NCI-H1694 (cell line): ENCODE measurements around the gene SNAPIN.
A peak's percentile ranks its signal among the peaks of the same experiment; 100 is the strongest.

Source experiments
- DNase-seq: peaks from one replicate; lab custom pipeline; 2025; lab: John Stamatoyannopoulos, UW

SNAPIN gene, protein sequence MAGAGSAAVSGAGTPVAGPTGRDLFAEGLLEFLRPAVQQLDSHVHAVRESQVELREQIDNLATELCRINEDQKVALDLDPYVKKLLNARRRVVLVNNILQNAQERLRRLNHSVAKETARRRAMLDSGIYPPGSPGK

DNA sequence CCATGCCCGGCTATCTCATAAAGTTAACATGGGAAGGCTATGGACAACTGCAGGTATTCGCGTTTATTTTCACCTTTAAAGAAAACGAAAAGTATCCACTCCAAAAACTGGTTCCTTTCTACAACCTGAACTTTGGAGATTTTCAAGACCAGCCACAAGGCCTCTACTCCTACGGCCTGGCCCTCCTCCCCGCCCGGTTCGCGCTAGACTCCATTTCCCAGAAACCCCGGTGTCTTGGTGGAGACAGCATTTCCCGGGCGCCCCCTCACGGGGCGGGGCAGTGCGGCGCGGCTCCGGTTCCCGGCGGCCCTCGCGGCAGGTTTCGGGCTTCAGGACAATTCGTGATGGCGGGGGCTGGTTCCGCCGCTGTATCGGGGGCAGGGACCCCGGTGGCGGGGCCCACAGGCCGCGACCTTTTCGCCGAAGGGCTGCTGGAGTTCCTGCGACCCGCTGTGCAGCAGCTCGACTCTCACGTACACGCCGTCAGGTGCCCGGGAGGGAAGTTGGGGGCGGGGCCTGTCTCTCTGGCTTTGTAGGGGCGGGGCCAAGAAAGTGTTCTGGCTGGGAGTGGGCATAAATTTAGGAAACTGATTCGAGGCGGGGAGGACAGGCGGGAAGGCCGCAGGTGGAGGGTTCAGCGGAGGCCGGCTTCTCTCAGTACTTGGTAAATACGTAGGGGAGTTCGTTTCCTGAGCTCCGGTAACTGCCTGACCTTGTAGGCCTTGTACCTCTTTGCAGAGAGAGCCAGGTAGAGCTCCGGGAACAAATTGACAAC, at the start of gene SNAPIN:
Gene SNAPIN (plus strand): TSS at position 304 of the 775 bp plus-strand sequence. CDS start 41 bp downstream, at position 345.
- peak; percentile 76 for DNase-seq

DNA sequence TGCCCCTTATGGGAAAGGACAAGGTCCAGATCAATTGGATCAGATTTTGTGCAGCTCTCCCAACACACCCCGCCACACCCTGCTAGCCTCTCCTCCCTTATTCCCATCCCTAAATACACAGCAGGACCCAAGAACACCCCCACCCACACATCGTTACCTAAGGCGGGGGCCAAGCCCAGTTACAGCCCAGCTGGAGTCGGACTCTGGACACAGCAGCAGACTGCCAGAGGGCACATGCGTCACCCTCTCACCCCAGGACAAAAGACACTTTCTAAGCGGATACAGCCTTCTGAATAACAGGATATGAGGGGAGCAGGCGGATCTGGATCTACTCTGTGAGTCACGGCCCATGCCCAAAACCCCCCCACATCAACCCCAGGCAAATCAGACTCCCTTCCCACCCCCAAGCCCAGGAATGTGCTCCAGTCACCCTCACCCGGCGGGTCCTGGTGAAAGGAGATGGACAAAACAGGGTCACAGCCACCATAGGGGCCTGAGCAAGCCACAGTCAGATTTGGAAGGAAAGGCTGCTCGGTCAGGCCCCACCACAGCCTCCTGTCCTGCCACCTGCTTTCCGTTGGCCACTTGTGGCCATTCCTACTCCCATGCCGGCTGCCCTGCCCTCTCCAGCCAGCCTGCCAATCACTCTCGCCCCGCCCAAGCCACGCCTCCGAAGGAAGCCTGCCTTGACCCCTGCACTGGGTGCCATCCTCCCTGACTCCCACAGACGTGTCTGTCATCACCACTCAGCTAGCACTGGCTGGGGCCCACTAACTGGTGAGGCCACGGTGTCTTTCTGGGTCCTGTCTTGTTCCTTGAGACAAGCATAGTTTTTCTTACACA, 49.5 kb upstream of the SNAPIN start:
- DNase-seq: no peak

DNA sequence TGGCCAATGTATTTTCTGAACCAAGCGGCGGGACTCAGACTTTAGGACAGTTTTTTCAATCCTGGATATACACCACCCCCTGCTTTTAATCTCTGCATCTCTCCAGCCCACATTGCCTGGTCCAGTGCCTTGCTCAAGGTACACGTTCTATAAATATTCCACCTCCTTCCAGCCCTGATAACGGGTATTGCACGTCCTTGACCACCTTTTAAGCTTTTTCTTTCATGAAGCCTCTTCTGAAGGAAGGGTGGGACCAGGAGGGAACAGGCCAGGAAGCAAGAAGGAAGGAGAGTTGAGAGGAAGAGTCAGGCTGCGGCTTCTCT, 49.0 kb upstream of the SNAPIN start:
- DNase-seq: no peak

DNA sequence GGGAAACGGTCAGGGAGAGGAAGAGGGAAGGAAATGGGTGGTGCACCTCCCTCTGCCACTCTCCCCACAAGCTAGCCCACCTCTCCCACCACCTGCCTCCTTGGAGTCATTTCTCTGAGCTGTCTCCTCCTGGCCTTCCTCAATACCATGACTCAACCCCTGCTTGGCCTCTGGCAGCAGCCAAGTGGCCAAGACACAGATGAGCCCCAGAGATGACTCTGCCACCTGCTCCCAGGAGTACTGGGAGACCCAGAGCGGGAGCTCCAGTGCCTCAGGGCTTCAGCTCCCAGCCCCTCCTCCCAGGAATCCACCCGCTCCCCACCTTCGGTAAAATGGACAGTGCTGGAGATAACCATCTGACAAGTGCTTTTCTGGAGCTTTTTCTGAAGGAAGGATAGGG, 48.2 kb upstream of the SNAPIN start:
- no peak for DNase-seq

DNA sequence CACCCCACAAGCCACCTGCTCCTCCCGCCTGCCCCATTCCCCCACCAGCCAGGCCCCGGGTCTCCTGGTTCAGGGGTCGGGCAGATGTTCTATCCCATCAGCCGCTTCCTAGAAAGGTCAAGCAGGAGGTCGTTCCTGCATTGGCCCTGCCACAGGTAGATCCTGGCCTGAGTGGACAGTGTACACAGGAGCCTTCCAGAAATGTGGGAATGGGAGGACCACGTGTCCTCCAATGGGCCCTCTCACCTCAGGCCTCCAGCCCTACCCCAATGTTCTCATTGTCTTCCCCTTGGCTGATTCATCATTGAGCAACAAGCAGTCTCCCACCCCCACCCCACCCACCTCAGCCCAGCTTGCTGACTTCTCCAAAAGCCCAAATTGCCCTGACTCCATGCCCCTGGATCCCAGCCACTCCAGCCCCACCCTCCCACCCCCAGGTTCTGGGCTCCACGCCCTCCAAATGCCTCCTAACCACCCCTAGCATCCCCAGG, 47.6 kb upstream of the SNAPIN start:
- no peak for DNase-seq

DNA sequence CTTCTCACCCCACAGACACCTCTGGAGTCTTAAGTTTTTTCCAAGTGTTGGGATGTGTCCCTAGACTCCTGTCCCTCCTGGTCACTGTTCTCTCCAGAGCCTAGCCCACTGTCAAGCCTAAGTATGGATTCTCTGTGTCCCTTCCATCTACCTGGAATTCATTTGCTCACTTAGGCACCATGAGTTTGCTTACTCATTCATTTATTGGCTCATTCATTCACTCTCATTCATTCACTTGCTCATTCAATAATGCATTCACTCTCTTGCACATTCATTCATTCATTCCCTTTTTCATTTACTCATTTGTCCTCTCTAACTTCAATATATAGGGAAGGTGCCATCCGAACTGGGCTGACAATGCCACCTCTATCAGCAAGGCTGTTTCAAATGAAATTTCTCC, 47.1 kb upstream of the SNAPIN start:
- DNase-seq: no peak

DNA sequence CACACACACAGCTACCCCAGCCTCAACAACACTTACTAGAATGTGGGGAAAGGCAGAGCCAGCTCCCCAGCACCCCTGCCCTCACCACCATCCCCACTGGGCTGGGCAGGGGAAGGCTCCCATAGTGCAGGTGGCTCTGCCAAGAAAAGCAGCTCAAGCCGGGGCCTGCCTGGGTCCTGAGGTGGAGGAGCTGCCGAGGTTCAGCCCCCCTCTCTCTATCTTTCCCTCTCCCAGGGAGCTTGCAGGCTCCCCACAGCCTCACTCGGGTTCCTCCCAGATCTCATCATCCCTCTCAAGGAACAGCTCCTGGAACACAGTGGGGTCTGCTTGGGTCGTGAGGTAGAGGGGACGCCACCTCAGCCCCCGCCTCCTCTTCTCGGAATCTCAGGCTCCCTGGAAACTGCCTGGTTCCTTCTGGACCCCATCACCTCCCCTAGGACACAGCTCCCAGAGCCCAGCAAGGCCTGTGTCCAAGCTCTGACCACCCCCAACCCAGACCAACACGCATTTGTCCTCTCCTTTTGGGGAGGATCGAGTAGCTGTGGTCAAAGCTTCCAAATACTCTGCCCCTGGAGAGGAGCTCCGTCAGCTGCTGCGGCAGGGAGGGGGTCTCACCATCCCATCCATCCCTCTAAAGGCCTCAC, 46.3 kb upstream of the SNAPIN start:
- no peak for DNase-seq

DNA sequence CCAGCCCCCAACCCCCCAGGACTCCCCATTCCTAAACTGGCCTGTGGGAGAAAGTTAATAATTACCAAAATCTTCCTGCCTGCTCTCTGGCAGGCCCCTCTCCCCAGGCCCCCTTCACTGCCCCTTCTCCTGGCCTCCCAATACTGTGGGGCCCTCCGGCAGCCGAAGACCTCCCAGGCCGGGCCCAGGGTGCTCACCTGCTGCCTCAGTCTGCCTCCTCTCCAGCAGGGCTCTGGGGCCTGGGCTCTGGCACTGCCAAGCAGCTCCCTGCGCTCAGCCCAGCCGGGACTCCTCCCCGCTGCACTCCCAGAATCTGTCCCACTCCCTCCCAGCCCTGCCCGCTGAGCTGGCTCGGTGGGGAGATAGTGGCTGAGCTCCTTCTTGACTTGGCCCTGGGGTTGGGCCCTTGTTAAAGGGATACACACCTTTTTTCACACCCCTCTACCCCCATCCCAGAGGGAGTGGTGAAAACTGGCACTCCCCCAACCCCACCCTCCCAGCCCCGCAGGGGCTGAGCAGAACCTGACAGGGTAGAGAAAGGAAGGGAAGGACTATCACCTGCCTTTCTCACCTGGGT, 45.7 kb upstream of the SNAPIN start, which contains the start of gene S100A16:
Gene S100A16 (minus strand): TSS at position 383 of the 577 bp plus-strand sequence. CDS start 4,986 bp downstream, outside the sequence.
- DNase-seq: peak; percentile 48

DNA sequence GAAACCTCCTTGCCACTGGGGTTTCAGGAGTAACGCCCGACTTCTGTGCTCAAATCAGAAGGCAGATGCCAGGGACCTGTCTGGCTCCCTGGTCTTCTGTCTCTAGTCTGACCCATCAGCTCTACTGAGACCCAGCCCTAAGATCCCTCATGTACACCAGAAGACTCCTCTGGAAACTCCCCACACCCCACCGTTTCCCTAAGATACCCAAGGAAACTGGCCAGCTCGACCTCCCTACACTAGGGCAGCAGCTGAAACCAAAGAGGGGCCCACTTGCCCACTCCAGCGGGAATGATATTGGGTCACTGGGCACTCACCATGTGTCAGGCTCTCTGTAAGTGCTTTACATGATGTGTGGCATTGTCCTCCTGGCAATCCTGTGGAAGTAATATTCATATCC, 45.1 kb upstream of the SNAPIN start:
- DNase-seq: no peak

DNA sequence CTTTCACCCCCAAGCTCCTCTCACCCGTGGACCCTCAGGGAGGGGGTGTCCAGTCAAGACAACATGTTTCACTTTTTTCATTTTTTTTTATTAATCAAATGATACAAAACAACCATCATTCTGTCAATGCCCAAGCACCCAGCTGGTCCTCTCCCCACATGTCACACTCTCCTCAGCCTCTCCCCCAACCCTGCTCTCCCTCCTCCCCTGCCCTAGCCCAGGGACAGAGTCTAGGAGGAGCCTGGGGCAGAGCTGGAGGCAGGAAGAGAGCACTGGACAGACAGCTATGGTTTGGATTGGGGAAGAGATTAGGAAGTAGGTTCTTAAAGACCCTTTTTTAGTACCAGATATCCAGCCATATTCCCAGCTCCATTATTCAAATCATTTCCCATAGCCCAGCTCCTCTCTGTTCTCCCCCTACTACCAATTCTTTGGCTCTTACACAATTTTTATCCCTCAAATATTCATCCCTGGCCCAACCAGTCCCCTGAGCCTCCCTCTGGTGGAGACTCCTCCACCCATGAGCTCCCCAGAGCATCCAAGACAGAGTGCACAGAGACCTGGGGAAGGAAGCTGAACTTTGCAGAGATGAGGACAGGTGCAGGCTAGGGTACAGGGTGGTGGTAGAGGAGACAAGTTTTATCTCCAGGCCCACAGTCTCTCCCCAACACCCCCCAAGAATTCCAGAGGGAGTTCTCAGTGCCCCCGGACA, 44.2 kb upstream of the SNAPIN start:
- DNase-seq: no peak

DNA sequence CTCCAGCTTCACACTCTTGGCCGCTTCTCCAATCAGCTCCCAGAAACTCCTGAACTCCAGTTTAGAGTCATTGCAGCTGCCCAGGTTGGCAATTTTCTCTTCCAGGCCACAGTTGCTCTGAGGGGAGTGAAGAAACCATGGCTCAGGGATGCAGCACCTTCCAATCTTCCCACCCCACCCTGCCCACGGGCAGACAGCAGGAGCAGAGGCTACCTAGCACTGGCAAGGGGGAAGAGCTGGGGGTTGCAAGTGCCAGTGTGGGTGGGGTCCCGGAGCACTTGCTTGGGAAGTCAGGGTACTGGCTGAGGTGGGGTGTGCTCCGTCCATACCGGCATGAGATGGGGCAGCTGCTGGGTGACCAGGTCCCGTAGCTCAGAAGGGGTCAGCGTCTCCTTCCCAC, 43.6 kb upstream of the SNAPIN start:
- DNase-seq: no peak

DNA sequence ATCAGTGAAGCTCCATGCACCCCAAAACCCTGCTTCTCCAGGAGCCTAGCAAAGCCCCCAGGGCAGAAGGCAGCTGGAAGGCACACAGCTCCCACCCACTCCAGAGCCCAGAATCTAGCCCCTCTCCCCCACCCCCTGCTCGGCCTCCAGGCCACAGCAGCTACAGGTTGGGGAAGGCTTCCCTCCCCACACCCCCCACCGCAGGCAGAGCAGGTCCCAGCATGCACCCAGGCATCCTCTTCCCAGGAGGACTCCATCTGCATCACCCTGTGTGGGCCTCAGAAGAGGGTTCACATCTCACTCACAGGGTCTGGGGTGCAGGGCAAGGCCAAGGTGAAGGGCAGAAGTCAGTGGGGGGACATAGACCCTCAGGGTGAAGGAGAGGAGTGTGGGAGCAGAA, 43.1 kb upstream of the SNAPIN start:
- no peak for DNase-seq

DNA sequence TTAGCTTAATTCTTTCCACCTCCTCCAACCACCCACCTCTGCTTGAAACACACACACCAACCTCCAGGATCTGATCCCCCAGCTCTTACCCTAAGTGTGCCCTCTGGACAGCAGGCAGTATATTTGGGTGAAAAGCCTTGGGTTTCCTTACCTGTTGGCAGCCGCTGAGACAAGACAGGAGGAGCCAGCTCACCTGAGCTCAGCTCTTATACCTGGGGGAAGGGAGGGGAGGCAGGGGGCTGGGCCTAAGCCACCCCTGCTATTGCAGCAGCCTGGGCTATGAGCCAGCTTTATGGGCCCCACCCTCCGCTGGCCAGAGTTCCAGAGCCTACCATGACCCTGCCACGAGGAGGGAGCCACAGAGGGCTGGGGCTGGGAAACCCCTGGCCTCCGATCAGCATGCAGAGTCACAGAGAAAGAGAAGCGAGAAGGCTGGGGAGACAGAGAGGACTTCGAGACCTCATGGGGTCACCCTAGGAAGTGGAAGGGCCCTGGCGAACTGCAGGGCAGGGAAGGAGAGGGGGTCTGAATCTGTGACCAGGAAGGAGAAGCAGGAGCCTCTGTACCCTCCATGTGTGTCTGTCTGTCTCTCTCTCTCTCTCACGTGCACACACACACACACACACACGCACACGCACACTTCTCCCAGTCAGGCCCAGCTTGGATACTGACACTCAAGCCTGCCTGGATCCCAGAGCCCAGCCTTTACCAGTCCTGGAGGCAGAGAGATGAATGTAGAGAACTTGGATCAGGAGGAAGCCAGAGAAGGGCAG, 42.2 kb upstream of the SNAPIN start, which contains the start of gene S100A14:
Gene S100A14 (minus strand): TSS at position 182 of the 773 bp plus-strand sequence. CDS start 467 bp downstream, outside the sequence.
- no peak for DNase-seq

DNA sequence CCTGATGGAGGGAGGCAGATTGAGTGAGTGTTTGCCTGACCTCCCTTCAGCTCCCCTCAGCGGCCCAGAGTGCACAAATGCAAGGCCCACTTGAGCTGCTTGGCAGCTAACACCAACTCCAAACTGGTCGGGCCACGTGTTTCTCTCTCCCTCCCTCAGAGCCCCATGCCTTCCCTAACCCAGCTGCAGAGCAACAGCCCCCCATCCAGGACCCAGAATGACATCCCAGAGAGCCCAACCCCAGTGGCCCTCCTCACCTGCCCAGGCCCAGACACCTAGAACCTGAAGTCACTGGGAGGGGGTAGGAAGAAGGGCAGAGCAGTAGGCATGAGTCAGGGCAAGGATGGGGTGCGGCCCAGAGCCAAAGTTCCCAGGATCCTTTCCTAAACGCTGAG, 41.6 kb upstream of the SNAPIN start:
- no peak for DNase-seq

DNA sequence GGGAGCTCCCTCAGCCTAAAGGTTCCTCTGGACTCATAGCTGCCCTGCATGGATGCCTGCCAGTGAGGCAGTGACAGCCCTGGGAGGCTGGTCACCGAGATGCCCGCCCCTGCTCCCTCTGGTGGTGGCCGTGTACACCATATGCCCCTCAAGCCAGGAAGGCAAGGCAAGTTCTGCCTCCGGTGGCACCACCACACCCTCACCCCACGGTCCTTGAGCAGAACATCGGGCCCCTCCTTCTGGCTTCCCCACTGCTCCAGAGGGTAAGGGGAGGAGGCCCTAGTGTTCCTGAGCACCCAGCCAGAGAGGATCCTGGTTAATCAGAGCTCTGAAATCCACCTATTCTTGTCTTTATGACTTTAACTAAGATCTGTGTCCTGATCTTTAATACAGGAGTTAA, 40.8 kb upstream of the SNAPIN start:
- DNase-seq: no peak

DNA sequence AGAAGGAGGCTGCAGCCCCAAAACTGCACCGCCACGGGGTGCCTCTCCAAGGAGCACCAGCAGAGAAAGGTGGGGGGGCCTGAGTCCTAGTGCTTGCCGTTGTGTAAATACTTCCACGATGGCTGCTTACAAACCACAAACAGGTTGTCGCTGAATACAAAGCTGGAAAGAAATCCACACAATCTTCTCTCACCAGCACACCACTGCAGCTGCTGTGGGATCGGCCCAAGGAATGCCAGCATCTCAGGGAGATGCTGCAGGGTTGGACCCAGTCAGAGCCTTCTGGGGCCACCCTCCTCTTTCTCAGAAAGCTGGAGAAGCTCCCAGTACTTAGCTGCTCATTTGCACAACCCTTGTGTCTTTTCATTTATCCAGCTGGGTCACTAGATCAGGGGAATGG, 39.3 kb upstream of the SNAPIN start:
- DNase-seq: no peak

DNA sequence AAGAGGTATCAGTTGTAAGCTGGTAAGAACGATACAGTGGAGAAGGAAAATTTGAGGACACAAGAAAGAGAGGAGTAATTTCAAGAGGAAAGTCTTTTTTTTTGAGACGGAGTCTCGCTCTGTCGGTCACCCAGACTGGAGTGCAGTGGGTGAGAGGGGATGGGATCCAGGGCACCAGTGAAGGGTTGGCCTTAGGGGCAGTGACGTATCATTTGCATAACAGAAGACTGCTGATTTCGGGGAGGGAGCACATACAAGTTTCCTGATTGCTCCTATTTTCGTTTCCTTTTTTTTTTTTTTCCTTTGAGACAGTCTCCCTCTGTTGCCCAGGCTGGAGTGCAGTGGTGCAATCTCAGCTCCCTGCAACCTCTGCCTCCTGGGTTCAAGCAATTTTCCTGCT, 35.4 kb upstream of the SNAPIN start:
- DNase-seq: no peak

DNA sequence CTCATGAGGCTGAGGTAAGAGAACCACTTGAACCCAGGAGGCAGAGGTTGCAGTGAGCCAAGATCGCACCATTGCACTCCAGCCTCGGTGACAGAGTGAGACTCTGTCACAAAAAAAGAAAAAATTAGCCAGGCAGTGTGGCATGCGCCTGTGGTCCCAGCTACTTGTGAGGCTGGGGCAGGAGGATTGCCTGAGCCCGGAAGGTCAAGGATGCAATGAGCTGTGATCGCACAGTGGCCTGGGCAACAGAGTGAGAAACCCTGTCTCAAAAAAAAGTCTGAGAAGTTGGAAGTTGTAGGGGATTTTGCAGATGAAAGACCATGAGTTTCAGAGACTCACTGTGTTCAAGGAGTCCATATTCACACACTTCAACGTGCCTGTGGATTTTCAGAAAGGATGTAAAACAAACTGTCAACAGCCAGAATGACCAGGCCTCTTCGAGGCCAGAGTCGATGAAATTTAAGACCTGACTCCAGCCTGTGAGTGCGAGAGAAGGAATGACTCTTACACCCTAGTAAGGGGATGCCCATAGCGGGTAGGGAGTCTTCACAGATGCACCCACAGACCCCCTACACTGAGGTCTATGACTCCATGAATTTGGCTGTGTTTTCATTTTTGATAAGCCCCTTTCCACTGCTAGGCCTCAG, 33.4 kb upstream of the SNAPIN start:
- no peak for DNase-seq

DNA sequence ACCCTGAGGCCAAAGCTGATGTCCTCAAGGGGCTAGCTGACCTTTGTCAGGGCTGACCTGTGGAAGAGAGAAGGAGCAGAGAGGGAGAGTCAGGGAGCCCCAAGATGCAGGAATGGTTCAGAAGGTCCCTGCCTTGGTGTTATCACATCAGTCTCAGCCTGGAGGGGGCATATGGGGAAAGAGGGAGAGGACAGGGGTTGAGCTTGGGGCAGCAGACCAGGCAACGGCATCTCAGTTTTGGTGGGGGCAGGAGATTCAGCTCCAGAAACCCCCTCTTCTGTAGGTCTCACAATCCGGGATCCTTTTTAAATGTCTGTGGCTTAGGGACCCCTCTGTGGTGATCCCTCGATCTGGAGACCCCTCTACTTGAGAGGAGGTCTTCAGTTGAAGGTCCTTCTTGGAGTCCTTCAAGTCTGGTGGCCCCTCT, 32.0 kb upstream of the SNAPIN start:
- no peak for DNase-seq
